ENCODE results near the gene TMEM88.

DNA sequence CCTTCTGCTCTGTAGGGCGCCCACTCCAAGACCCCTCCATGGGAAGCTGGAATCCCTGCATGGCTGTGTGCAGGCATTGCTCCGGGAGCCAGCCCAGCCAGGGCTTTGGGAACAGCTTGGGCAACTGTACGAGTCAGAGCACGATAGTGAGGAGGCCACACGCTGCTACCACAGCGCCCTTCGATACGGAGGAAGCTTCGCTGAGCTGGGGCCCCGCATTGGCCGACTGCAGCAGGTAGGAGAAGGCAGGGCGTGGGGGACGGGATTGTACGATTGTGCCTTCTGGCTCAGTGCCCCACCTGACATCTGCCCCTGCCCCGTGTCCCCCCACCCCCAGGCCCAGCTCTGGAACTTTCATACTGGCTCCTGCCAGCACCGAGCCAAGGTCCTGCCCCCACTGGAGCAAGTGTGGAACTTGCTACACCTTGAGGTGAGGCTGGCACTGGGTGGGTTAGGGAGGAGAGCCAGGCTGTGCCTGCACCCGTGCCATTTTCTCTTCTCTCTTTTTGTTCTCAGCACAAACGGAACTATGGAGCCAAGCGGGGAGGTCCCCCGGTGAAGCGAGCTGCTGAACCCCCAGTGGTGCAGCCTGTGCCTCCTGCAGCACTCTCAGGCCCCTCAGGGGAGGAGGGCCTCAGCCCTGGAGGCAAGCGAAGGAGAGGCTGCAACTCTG lies 8.7 kb upstream of the TMEM88 start:
- TF ChIP-seq, protein P1, sequence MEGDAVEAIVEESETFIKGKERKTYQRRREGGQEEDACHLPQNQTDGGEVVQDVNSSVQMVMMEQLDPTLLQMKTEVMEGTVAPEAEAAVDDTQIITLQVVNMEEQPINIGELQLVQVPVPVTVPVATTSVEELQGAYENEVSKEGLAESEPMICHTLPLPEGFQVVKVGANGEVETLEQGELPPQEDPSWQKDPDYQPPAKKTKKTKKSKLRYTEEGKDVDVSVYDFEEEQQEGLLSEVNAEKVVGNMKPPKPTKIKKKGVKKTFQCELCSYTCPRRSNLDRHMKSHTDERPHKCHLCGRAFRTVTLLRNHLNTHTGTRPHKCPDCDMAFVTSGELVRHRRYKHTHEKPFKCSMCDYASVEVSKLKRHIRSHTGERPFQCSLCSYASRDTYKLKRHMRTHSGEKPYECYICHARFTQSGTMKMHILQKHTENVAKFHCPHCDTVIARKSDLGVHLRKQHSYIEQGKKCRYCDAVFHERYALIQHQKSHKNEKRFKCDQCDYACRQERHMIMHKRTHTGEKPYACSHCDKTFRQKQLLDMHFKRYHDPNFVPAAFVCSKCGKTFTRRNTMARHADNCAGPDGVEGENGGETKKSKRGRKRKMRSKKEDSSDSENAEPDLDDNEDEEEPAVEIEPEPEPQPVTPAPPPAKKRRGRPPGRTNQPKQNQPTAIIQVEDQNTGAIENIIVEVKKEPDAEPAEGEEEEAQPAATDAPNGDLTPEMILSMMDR (IDR thresholded peaks at IDR 0.05; ENCODE audit: insufficient read depth, low read depth, low read length) = no peak
- no peak for TF ChIP-seq EZH2 (IDR thresholded peaks at IDR 0.05; ENCODE audit: insufficient read depth, low read length)
